Measurements from ENCODE around the gene POLR3B. TPM values are rescaled to one million over a fixed set of nuclear protein-coding genes. Genes with fewer than 3 reads are reported as not detected.
A peak's percentile ranks its signal among the peaks of the same experiment; 100 is the strongest.
"Not testable (repeated sequence)": the region's sequence is repeated elsewhere in the genome, so short reads cannot be mapped to it uniquely, and the experiment has no call there.

Gene POLR3B
- polyA plus RNA-seq (ENCODE audit: insufficient read length in 4 of 4), result 10 to 100 TPM; 15.3 to 19.0 (median 18.3) TPM

DNA sequence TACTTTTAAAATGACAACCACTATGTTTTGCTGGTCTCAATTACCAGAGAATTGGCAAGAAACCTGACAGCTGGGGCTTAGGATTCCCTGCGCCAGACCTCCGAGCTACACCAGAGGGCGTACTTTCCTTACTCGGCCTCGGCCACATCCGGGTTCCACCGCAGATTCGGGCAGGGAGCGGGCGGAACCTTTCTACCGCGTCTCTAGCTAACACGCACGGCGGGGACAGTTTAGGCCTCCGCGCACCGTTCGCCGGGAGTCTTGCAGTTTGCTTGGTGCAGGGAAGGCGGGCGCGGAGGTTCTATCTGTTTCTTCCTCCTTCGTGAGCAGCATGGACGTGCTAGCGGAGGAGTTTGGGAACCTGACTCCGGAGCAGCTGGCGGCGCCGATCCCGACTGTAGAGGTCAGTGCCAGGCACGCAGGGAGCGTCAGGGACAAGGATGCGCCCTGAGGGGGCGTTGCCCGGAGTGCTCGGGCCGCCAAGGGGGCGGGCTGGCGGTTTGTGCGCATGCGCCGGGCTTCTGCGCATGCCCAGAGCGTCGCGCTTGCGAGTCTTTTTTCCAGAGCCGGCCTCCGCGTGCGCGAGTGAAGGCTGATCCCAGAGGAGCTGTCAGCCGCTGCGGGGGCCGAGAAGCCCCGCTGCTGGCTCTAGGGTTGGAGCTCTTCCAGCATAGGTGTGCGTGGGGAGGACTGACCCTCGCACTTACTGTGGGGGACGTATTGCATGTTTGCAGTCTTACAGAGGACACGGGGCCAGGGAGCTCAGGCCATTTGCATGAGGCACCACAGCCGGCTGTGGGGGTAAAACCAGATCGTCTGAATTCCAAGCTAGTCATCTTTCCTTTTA, at the start of gene POLR3B:
Gene POLR3B, plus strand, starts transcription at position 200 of the 847 bp plus-strand sequence. Its CDS starts 132 bp downstream, at position 332.
- peak; percentile 87 to 93 (median 92) for DNase-seq (ENCODE audit: low read depth in 4 of 4, low spot score in 3 of 4)

DNA sequence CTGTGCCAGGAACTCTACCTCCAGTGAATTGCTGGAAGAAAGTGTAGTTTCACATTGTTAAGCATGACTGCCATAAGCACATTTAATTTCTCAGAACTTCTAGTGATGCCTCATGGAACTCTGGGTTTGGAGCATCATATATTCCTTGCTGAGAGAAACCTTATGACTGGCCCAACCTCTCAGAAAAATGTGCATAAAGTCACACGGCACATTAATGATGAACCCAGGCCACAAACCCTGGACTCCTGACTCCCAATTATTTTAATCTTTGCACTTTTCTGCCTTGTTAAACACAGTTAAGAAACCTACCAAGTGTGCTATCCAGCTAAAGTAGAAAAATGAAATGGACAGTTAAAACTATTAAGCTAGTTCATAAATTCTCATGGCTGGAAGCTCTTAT, 49.4 kb upstream of the POLR3B start:
- DNase-seq (ENCODE audit: low read depth in 4 of 4, low spot score in 3 of 4), result no peak

DNA sequence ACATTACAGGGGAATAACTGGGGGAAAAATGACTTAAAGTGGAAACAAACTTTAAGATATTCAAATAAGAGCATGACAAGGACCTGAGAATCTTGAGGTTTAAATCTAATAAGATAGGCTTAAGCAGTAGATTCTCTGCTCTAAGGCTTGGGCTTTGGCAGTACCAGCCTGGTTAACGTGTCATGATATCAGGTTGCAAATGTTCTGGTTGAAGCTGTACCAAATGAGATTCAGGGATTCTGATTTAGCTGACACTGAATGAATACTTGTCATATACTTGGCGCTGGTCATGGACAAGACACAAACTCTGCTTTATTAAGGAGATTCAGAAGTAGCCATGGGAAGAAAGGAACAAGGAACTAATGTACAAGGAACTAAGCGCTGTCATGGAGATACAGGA, 48.9 kb upstream of the POLR3B start:
- no peak for DNase-seq (ENCODE audit: low read depth in 4 of 4, low spot score in 3 of 4)

DNA sequence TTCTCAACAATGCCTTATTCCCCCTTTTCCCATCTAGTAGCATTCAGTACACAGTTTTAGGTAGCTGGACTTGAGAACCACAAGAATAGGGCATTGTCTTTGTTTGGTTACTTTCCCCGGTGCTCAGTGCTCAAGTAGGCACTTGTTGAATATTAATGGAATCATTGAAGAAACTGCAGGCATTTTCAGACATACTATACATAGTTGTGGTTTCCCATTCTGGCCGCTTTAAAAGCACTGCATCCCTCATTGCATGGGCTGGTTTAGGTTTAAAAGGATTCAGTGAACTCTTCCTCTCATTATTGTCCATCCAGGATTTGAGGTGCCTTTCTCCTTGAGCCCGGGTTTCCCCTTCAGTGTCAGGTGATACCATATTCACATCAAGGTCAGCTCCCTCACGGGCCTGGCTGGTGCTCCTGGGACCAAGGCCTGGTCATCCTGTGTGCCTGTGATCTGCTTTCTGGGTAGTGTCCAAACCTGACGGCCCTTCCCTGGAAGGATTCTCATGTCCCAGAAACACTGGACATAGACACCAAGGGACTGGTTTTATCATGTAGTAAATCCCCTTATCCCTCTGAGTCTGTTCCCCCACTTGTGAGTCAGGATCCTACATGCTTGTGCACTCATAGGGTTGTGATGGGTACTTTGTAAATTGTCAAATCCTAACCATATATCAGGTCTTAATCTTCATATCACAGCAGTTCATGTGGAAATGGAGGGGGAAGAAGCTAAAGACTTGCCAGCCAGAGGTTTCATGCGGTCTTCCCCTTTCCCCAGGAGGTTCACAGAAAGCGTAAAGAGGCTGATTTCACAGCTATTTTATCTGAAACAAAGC, 47.7 kb upstream of the POLR3B start:
- no peak for DNase-seq (ENCODE audit: low read depth in 4 of 4, low spot score in 3 of 4)

DNA sequence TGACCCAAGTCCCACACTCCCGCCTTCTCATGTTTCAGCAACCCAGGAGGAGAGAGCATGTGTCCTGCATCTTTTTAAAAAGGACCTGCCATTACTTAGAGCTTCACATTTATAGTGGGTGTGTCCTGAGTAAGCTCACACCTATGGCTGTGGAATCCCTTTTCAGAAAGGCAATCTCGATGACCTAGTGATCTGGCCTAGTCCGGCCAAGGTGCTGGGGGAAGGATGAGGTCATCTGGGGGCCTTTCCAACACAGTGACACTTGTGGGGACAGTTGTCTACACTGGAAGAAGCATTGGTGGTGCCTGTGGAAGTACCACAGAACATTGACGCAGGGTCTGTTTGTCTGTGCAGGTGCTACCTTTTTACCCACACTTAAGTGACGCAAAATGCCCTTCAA, 46.9 kb upstream of the POLR3B start:
- DNase-seq (ENCODE audit: low read depth in 4 of 4, low spot score in 3 of 4), result no peak

- no peak for DNase-seq (ENCODE audit: low read depth in 4 of 4, low spot score in 3 of 4)
These were observed 46.4 kb upstream of the POLR3B start for GRCh38 chr12:106311139-106311538.

DNA sequence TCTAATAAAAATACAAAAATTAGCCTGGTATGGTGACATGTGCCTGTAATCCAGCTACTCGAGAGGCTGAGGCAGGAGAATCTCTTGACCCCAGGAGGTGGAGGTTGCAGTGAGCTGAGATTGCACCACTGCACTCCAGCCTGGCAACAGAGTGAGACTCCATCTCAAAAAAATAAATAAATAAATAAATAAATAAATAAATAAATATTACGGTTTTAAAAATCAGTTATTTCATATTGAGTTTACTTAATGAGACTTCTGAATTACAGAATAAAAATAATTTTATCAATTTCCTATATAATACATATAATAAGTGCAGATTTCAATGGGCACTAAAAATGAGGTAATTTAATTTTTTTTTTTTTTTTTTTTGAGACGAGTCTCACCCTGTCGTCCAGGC, 44.1 kb upstream of the POLR3B start:
- not testable (repeated sequence) for DNase-seq (ENCODE audit: low read depth in 4 of 4, low spot score in 3 of 4)

- DNase-seq (ENCODE audit: low read depth in 4 of 4, low spot score in 3 of 4), result no peak
These were observed 42.0 kb upstream of the POLR3B start for GRCh38 chr12:106315523-106315922.

- DNase-seq (ENCODE audit: low read depth in 4 of 4, low spot score in 3 of 4), result no peak
These were observed 40.0 kb upstream of the POLR3B start for GRCh38 chr12:106317406-106318082.

- no peak for DNase-seq (ENCODE audit: low read depth in 4 of 4, low spot score in 3 of 4)
These were observed 36.3 kb upstream of the POLR3B start for GRCh38 chr12:106321139-106321850.

DNA sequence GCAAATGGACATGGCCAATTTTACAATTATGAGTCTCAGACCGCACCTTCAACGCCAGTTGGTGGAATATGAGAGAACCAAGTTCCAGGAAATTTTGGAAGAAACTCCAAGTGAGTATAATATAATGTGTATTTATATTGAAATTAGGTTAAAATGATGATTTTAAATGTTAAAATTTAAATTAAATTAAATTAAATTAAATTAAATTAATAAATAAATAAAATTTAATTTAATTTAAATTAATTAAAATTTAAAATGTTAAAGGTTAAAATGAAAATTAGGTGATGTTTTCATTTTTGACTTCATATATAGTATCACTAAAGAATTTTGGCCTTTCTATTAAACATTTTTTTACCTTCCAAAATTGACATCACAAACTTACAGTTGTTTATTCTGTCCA, 34.0 kb upstream of the POLR3B start:
- DNase-seq (ENCODE audit: low read depth in 4 of 4, low spot score in 3 of 4), result no peak

DNA sequence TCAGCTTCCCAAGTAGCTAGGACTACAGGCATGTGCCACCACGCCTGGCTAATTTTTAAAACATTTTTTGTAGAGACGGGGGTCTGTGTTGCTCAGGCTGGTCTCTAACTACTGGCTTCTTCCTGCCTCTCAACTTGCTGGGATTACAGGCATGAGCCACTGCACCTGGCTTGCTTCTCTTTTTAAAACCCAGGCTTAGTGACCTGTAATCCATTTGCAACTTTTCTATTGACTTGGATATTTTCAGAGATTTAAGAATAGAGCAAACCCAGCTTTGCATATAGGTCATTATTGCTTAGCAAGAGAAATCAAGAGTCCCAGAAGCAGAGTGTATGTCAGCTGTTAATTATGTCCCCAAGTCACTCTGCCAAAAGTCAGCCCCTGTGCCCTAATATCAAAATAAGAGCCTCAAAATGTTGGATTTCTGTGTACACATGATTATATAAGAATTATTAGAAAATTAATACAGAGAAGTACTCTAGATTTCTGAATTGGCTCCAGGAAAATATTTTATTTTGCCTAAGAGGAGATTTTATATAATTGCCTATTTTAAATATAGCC, 30.2 kb upstream of the POLR3B start:
- DNase-seq (ENCODE audit: low read depth in 4 of 4, low spot score in 3 of 4), result no peak

DNA sequence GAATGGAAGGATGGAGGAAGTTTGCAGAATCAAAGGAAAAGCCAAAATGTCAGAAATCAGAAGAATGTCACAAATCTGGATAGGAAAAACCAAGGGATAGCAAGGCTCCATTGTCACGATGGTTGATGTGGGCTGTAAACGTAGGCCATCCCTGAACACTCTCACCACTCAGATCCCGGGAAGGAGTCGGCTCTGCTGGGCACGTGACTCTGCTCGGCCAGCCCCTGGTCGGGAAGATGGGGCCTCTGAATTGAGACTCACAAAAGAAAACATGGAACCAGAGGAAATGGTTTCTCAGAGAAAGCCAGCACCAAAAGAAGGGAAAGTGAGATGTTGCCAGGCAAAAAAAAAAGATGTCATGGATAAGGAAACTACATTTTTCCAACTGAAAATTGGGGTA, 28.8 kb upstream of the POLR3B start:
- no peak for DNase-seq (ENCODE audit: low read depth in 4 of 4, low spot score in 3 of 4)

DNA sequence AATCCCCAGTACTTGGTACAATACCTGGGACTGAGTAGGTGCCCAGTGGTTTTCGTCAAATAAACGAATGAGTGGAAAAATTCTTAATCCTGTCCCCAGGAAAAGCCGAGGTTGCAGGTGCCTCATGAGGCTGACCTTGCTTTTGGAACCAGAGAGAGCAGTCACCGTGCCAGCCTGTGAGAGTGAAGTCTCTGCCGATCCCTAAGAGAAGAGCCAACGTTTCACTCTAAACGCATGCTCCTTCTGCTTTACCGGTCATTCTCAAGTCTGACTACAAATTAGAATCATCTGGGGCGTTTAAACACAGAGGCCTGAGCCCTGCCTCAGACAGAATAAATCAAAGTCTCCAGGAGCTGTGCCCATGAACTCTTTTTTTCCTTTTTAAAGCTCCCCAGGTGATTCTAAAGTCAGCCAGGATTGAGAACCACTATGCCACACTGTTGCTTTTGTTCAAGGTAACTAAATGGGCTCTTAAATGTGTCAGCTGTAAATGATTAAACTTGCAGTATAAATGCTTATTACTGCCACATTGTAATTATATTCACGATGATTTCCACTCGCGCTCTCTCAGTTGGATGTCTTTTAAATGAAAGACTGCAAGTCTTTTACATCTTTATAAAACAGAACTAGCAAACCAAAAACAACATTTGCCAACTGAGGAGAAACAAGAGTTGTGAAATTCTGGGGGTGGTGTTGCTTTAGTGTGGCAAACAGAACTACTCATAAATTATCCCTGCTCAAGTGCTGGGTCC, 28.1 kb upstream of the POLR3B start:
- DNase-seq (ENCODE audit: low read depth in 4 of 4, low spot score in 3 of 4), result no peak

- DNase-seq (ENCODE audit: low read depth in 4 of 4, low spot score in 3 of 4), result no peak
These were observed 25.9 kb upstream of the POLR3B start for GRCh38 chr12:106331599-106331998.

DNA sequence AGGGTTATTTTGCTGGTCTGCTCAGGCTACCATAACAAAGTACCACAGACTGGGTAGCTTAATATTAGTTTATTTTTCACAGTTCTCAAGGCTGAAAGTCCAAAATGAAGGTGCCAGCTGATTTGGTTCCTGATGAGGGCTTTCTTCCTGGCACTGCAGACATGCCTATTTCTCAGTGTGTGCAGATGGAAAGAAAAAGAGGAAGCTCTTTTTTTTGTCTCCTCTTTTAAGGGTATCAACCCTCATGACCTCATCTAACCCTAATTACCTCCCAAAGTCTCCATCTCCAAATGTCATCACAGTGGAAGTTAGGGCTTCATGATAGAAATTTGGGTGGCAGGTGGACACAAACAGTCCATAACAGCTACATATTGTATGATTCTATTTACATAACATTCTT, 25.0 kb upstream of the POLR3B start:
- no peak for DNase-seq (ENCODE audit: low read depth in 4 of 4, low spot score in 3 of 4)

- no peak for DNase-seq (ENCODE audit: low read depth in 4 of 4, low spot score in 3 of 4)
These were observed 24.5 kb upstream of the POLR3B start for GRCh38 chr12:106333010-106333409.

GRCh38 chr12:106333756-106334155, 23.8 kb upstream of the POLR3B start:
- DNase-seq (ENCODE audit: low read depth in 4 of 4, low spot score in 3 of 4), result no peak

GRCh38 chr12:106341086-106341877, 16.3 kb upstream of the POLR3B start:
- no peak for DNase-seq (ENCODE audit: low read depth in 4 of 4, low spot score in 3 of 4)
